Fibroblast of lung (primary cell): ENCODE results near the gene PSME3IP1.

Source experiments
- CTCF ChIP-seq, 2 donors: IDR thresholded peaks in 1 of 2; conservative IDR thresholded peaks in 1 of 2; 1 replicate in 1 of 2; 2 replicates in 1 of 2; pipeline ENCODE4 v1.5.1; 2011 to 2012; ENCODE audit warnings: low read length in 2 of 2, control low read depth in 1 of 2, inconsistent platforms in 1 of 2, low read depth in 1 of 2, mild to moderate bottlenecking in 1 of 2
- EZH2 ChIP-seq: IDR thresholded peaks from 2 replicates; pipeline ENCODE4 v1.5.1; 2012; ENCODE audit warnings: low read length, control low read depth, mild to moderate bottlenecking; ENCODE audit errors: missing control alignments

GRCh38 chr16:57204675-57205074, 18.8 kb upstream of the PSME3IP1 start:
- TF ChIP-seq CTCF (conservative IDR thresholded peaks at IDR 0.05 in 1 of 2, IDR thresholded peaks at IDR 0.05 in 1 of 2; ENCODE audit: low read depth in 1 of 2, low read length in 2 of 2), result no peak
- no peak for TF ChIP-seq EZH2
